Esophagus muscularis mucosa (tissue), 4 donors: ENCODE results near the gene SPECC1. TPM values are rescaled to one million over a fixed set of nuclear protein-coding genes. Genes with fewer than 3 reads are reported as not detected.

Experiments
- DNase-seq: peaks from one replicate; pipeline ENCODE4 v3.0.0-alpha.2; 2017; ENCODE audit errors: extremely low spot score
- H3K27ac ChIP-seq, 4 donors: fragments of 200-600 bp; sonication (generic); replicated peaks in 1 of 4; 1 replicate in 3 of 4; 2 replicates in 1 of 4; pipeline ENCODE4 v1.5.1; 2016 to 2019; ENCODE audit warnings: mild to moderate bottlenecking in 1 of 4
- H3K27me3 ChIP-seq, 4 donors: fragments of 200-600 bp; sonication (generic); one replicate each; pipeline versions ENCODE4 v1.5.1 to v1.6.0; 2016 to 2019
- H3K36me3 ChIP-seq, 4 donors: fragments of 200-600 bp; sonication (generic); one replicate each; pipeline ENCODE4 v1.5.1; 2016 to 2019
- H3K4me1 ChIP-seq, 4 donors: fragments of 200-600 bp; sonication (generic); one replicate each; pipeline ENCODE4 v1.5.1; 2016 to 2019
- H3K4me3 ChIP-seq, 4 donors: fragments of 200-600 bp; sonication (generic); 1 replicate in 2 of 4; 2 replicates in 2 of 4; pipeline ENCODE4 v1.5.1; 2016 to 2019; ENCODE audit warnings: mild to moderate bottlenecking in 4 of 4, moderate library complexity in 1 of 4
- H3K9me3 ChIP-seq, 4 donors: fragments of 200-600 bp; sonication (generic); 1 replicate in 3 of 4; 2 replicates in 1 of 4; pipeline ENCODE4 v1.5.1; 2016 to 2019
- EP300 ChIP-seq: sonication (generic); formaldehyde crosslinking; IDR thresholded peaks from one replicate; pipeline ENCODE4 v1.6.1; 2017; ENCODE audit warnings: antibody characterized with exemption
- POLR2A ChIP-seq: fragments of 450-650 bp; IDR thresholded peaks from one replicate; pipeline ENCODE4 v1.6.1; 2017; ENCODE audit warnings: antibody characterized with exemption, moderate library complexity, mild to moderate bottlenecking, low read depth
- POLR2AphosphoS5 ChIP-seq, 2 donors: sonication (generic); formaldehyde crosslinking; IDR thresholded peaks; one replicate each; pipeline ENCODE4 v1.6.1; 2017; ENCODE audit warnings: antibody characterized with exemption in 2 of 2
- WGBS: methylation state at CpG from one replicate; pipeline ENCODE4 v1.1.5; 2018; 5-methylcytosine and 5-hydroxymethylcytosine counted together
- intact Hi-C: fragments of 100-400 bp; cut with DNase I; formaldehyde crosslinking; loops from one replicate; pipeline ENCODE4 v1.15.1; 2023
- total RNA-seq, 4 donors: library from RNA; depleted of rRNA; stranded (reverse); fragments of >200 nt; gene quantifications; one replicate each; pipeline versions ENCODE4 v1.1.0 to v1.2.1, GENCODE V29; 2016
- TF ChIP-seq, protein P1 (sequence below), 3 experiments: fragments of 200-600 bp in 2 of 3; fragments of 450-650 bp in 1 of 3; sonication (generic) in 2 of 3; IDR thresholded peaks; one replicate each; pipeline ENCODE4 v1.5.1; 2017 to 2019; ENCODE audit warnings: antibody characterized with exemption in 3 of 3, mild to moderate bottlenecking in 2 of 3, moderate library complexity in 1 of 3

Gene SPECC1
- total RNA-seq, 4 donors from 2014 or later = 16.7 to 28.8 (median 24.7) TPM

DNA sequence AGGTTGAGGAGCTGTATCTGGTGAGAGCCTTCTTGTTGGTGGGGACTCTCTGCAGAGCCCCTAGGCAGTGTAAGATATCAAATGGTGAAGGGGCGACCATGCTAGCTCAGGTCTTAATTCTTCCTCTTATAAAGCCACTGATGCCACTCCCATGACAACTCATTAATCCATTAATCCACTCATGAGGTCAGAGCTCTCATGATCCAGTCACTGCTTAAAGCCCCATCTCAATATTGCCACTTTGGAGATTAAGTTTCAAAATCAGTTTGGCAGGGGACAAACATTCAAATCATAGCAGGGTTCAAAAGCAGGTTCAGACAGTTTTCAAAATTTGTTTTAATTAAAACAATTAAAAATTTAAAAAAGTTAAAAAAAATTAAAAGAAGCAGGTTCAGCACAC lies 13.1 kb upstream of the SPECC1 start:
- no peak overlapping the region for H3K4me3 ChIP-seq
- intact Hi-C loops = loop anchor here (10.0 kb wide), 1 partner anchor 319 kb away; no protein-coding TSS in a partner anchor
- H3K27ac ChIP-seq = no peak overlapping the region
- no peak for TF ChIP-seq POLR2A
- no peak for TF ChIP-seq EP300
- no peak for TF ChIP-seq POLR2AphosphoS5 (IDR thresholded peaks at IDR 0.05)
- TF ChIP-seq, protein P1, sequence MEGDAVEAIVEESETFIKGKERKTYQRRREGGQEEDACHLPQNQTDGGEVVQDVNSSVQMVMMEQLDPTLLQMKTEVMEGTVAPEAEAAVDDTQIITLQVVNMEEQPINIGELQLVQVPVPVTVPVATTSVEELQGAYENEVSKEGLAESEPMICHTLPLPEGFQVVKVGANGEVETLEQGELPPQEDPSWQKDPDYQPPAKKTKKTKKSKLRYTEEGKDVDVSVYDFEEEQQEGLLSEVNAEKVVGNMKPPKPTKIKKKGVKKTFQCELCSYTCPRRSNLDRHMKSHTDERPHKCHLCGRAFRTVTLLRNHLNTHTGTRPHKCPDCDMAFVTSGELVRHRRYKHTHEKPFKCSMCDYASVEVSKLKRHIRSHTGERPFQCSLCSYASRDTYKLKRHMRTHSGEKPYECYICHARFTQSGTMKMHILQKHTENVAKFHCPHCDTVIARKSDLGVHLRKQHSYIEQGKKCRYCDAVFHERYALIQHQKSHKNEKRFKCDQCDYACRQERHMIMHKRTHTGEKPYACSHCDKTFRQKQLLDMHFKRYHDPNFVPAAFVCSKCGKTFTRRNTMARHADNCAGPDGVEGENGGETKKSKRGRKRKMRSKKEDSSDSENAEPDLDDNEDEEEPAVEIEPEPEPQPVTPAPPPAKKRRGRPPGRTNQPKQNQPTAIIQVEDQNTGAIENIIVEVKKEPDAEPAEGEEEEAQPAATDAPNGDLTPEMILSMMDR (IDR thresholded peaks at IDR 0.05) = no peak
- H3K27me3 ChIP-seq = peaks cover 0 to 9% (median 0%) of the 10 kb centered on the region in 4 donors
- DNase-seq = no peak
- H3K36me3 ChIP-seq = no peaks in the 10 kb centered on the region
- no peaks in the 10 kb centered on the region for H3K9me3 ChIP-seq
- H3K4me1 ChIP-seq = peaks cover 4 to 6% (median 5%) of the 10 kb centered on the region in 4 donors
- 100% methylated on average over 1 of the region's 1 CpG for WGBS

DNA sequence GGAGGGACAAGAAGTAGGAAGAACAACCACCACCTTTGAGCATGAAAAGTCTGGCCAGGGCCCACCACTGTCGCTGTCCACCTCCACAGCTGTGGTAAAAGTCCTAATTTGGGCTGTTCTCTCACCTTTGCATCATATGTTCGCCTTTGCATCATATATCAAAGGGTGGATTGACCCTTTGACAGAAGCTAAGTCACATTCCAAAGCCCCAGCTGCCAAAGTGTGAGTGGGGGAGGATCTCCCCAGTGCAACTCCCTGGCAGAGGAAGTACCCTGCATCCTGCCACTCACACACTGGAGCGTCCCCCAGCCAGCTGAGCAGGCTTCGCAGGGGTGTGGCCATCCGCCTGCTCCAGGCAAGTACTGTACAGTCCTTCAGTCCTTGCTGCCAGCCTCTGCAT lies 12.7 kb upstream of the SPECC1 start:
- H3K27ac ChIP-seq = no peak overlapping the region
- no peak overlapping the region for H3K4me3 ChIP-seq
- peaks cover 4 to 6% (median 5%) of the 10 kb centered on the region in 4 donors for H3K4me1 ChIP-seq
- TF ChIP-seq EP300 = no peak
- no peak for TF ChIP-seq POLR2AphosphoS5 (IDR thresholded peaks at IDR 0.05)
- no peak for TF ChIP-seq POLR2A
- TF ChIP-seq, protein P1 (IDR thresholded peaks at IDR 0.05) = no peak
- H3K36me3 ChIP-seq = no peaks in the 10 kb centered on the region
- intact Hi-C loops = loop anchor here (10.0 kb wide), 1 partner anchor 318 kb away; no protein-coding TSS in a partner anchor
- H3K27me3 ChIP-seq = peaks cover 0 to 5% (median 0%) of the 10 kb centered on the region in 4 donors
- 37% methylated on average over 5 of the region's 5 CpGs for WGBS
- no peak for DNase-seq
- no peaks in the 10 kb centered on the region for H3K9me3 ChIP-seq

DNA sequence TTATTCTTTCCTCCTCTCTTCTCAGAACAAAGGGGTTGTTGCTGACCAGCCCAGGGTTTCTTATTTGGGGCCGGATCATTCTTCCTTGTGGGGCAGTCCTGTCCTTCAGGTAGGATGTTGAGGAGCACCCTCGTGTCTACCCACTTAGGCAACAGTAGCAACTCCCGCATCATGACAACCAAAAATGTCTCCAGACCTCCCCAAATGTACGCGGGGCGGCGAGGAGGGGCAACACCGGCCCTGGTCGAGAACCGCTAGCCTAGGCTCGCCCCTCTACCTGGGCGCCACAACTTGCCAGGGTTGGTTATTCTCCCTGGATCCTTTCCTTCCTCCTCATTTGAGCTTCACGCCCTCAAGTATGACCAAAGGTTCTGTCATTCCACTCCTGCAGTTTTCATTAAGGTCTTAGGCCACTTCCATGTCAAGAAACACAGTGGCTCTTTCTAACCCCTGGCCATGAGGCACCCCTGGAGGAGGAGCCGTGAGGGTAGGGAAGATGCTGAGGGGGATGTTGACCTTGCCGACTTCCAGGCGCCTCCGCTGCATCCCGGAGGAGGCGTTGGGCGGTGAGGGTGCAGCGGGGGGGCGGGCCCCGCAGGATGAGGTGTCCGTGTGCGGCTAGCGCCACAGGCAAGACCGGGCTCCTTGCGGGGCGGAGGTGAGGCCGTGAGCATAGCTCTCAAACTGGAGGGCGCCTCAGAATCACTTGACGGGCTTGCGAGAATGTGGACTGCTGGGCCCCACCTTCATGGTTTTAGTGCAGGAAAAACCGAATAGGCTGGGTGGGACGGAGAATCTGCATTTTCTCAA lies 712 bp upstream of the SPECC1 start:
- peak overlapping the region; percentile 78 to 84 (median 81) for H3K27ac ChIP-seq
- H3K27me3 ChIP-seq = peaks cover 0 to 13% (median 0%) of the 10 kb centered on the region in 4 donors
- H3K9me3 ChIP-seq = no peaks in the 10 kb centered on the region
- TF ChIP-seq, protein P1 (IDR thresholded peaks at IDR 0.05) = no peak
- TF ChIP-seq POLR2A = no peak
- TF ChIP-seq POLR2AphosphoS5 (IDR thresholded peaks at IDR 0.05) = no peak
- no peak for TF ChIP-seq EP300
- peak overlapping the region; percentile 76 to 82 (median 78) for H3K4me3 ChIP-seq
- peaks cover 3 to 23% (median 22%) of the 10 kb centered on the region in 4 donors for H3K4me1 ChIP-seq
- H3K36me3 ChIP-seq = no peaks in the 10 kb centered on the region
- WGBS = 30% methylated on average over 32 of the region's 35 CpGs
- intact Hi-C loops = loop anchor here (5.0 kb wide), 1 partner anchor 104 kb away; no protein-coding TSS in a partner anchor
- no peak for DNase-seq

DNA sequence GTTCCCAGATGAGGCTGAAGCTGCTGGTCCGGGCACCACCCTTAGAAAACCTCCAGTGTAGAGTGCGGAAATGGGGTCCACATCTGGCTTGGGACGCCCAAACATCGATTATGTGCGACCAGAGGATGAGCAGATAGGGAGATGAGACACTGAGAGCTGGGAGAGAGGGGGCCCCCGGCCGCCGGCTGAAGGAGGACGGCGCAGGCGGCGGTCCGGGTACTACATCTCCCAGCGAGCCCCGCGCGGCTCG lies 182 bp upstream of the SPECC1 start:
- peaks cover 3 to 23% (median 22%) of the 10 kb centered on the region in 4 donors for H3K4me1 ChIP-seq
- no peaks in the 10 kb centered on the region for H3K9me3 ChIP-seq
- TF ChIP-seq, protein P1 (IDR thresholded peaks at IDR 0.05) = no peak
- TF ChIP-seq POLR2AphosphoS5 (IDR thresholded peaks at IDR 0.05) = peak; percentile 16 to 67
- TF ChIP-seq POLR2A = no peak
- TF ChIP-seq EP300 = no peak
- H3K27me3 ChIP-seq = peaks cover 0 to 8% (median 0%) of the 10 kb centered on the region in 4 donors
- peak overlapping the region; percentile 76 to 82 (median 78) for H3K4me3 ChIP-seq
- H3K27ac ChIP-seq = peak overlapping the region; percentile 78 to 84 (median 81)
- 2% methylated on average over 12 of the region's 18 CpGs for WGBS
- DNase-seq = no peak
- intact Hi-C loops = loop anchor here (5.0 kb wide), 1 partner anchor 103 kb away; no protein-coding TSS in a partner anchor
- H3K36me3 ChIP-seq = no peaks in the 10 kb centered on the region
